Kidney (tissue), 14 donors: ENCODE measurements around the gene PCDHB16. TPM values are rescaled to one million over a fixed set of nuclear protein-coding genes. Genes with fewer than 3 reads are reported as not detected.
"Not testable (repeated sequence)": the region's sequence is repeated elsewhere in the genome, so short reads cannot be mapped to it uniquely, and the experiment has no call there.

ENCODE experiments used
- DNase-seq, 5 donors: peaks; one replicate each; pipeline ENCODE4 v3.0.0-alpha.2; 2013 to 2020
- FAIRE-seq: peaks from 2 replicates; lab custom pipeline; 2012; peaks lifted over from hg19 to GRCh38; lab: Jason Lieb, UNC
- H3K27ac ChIP-seq, 2 donors: one replicate each; pipeline ENCODE4 v1.7.0; 2013; ENCODE audit warnings: low read depth in 2 of 2, low read length in 2 of 2, inconsistent platforms in 1 of 2
- H3K27me3 ChIP-seq: one replicate; pipeline ENCODE4 v1.7.1; 2013; ENCODE audit warnings: low read length, inconsistent platforms; ENCODE audit not compliant: control insufficient read depth, insufficient read depth
- H3K36me3 ChIP-seq, 3 donors: one replicate each; pipeline versions ENCODE4 v1.7.0 to v1.7.1; 2013; ENCODE audit warnings: low read length in 3 of 3, control low read depth in 1 of 3, inconsistent platforms in 1 of 3; ENCODE audit not compliant: insufficient read depth in 3 of 3, control insufficient read depth in 2 of 3
- H3K4me1 ChIP-seq, 3 donors: one replicate each; pipeline versions ENCODE4 v1.7.0 to v1.7.1; 2013; ENCODE audit warnings: low read length in 3 of 3, inconsistent platforms in 1 of 3, low read depth in 1 of 3; ENCODE audit not compliant: control insufficient read depth in 2 of 3, insufficient read depth in 2 of 3
- H3K4me3 ChIP-seq, 3 donors: one replicate each; pipeline versions ENCODE4 v1.7.0 to v1.8.1; 2013; ENCODE audit warnings: low read length in 3 of 3, control low read depth in 1 of 3, inconsistent platforms in 1 of 3
- H3K9ac ChIP-seq, 3 donors: one replicate each; pipeline versions ENCODE4 v1.7.0 to v1.7.1; 2013; ENCODE audit warnings: low read length in 3 of 3, control low read depth in 1 of 3, inconsistent platforms in 1 of 3
- H3K9me3 ChIP-seq, 3 donors: one replicate each; pipeline versions ENCODE4 v1.7.0 to v1.7.1; 2013; ENCODE audit warnings: low read length in 3 of 3, control low read depth in 1 of 3, inconsistent platforms in 1 of 3; ENCODE audit not compliant: control insufficient read depth in 2 of 3, insufficient read depth in 1 of 3
- intact Hi-C: fragments of 100-400 bp; cut with DNase I; formaldehyde crosslinking; loops from one replicate; pipeline ENCODE4 v1.11.1; 2022
- polyA plus RNA-seq: library from polyadenylated mRNA; stranded (reverse); fragments of 350-450 nt; fragmentation: Illumina TruSeq; extraction: RNeasy Lipid Tissue Mini Kit (QIAGEN cat#74804); gene quantifications from one replicate; pipeline ENCODE4 v1.2.3, GENCODE V29; 2014; ENCODE audit warnings: low read depth, low replicate concordance; ENCODE audit not compliant: insufficient read depth
- total RNA-seq: library from RNA; stranded (reverse); fragmentation: NEBNext Ultra II Directional; extraction: Animal tissue kit (Norgen Biotek cat#: 25700); gene quantifications from one replicate; pipeline ENCODE4 v1.2.1, GENCODE V29; 2021
- TF ChIP-seq, protein P1 (sequence below): IDR thresholded peaks from 3 replicates; pipeline ENCODE4 v1.5.1; 2012; ENCODE audit warnings: mild to moderate bottlenecking, moderate library complexity, borderline replicate concordance; ENCODE audit not compliant: insufficient read depth; ENCODE audit errors: extremely low read depth
- donor health status: control.
- donor health status: control.
- donor health status: control.
- donor health status: control.
- donor health status: control.
- donor health status: DM: yes; HTN: yes; CAD: no.
- donor health status: Normal renal cell carcinoma (clear cell type).

Gene PCDHB16
- total and polyA plus RNA-seq, 2 donors from 2014 or later, result 0.67 to 5.1 TPM

- no peak overlapping the region for H3K27ac ChIP-seq
- H3K4me1 ChIP-seq, result no peaks in the 10 kb centered on the region
- FAIRE-seq, result no peak
- H3K36me3 ChIP-seq, result no peaks in the 10 kb centered on the region
- intact Hi-C loops, result no loop called here
- no peak for DNase-seq
- no peak overlapping the region for H3K9ac ChIP-seq
- H3K27me3 ChIP-seq, result no peaks in the 10 kb centered on the region
- peaks cover 2 to 43% (median 12%) of the 10 kb centered on the region in 3 donors for H3K9me3 ChIP-seq
- no peak overlapping the region for H3K4me3 ChIP-seq
- TF ChIP-seq, protein P1, sequence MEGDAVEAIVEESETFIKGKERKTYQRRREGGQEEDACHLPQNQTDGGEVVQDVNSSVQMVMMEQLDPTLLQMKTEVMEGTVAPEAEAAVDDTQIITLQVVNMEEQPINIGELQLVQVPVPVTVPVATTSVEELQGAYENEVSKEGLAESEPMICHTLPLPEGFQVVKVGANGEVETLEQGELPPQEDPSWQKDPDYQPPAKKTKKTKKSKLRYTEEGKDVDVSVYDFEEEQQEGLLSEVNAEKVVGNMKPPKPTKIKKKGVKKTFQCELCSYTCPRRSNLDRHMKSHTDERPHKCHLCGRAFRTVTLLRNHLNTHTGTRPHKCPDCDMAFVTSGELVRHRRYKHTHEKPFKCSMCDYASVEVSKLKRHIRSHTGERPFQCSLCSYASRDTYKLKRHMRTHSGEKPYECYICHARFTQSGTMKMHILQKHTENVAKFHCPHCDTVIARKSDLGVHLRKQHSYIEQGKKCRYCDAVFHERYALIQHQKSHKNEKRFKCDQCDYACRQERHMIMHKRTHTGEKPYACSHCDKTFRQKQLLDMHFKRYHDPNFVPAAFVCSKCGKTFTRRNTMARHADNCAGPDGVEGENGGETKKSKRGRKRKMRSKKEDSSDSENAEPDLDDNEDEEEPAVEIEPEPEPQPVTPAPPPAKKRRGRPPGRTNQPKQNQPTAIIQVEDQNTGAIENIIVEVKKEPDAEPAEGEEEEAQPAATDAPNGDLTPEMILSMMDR, result no peak
Measured at GRCh38 chr5:141196363-141196762, 14.2 kb downstream of the PCDHB16 start.

- Histone ChIP-seq H3K4me3 (peak within 1 kb of the TSS; percentile 16 to 61 (median 51)), H3K9ac (no peak within 1 kb of the TSS), H3K4me1 (no peaks in the 10 kb centered on the region), H3K9me3 (peaks cover 2 to 32% (median 12%) of the 10 kb centered on the region in 3 donors), H3K27ac (no peak within 1 kb of the TSS), H3K27me3 (no peaks in the 10 kb centered on the region), H3K36me3 (no peaks in the 10 kb centered on the region)
- TF ChIP-seq, protein P1, result peak; percentile 20
- intact Hi-C loops, result no loop called here
- FAIRE-seq (no peak), DNase-seq (peak in 3 of 5 donors; percentile 32 to 45 (median 35))
Measured at GRCh38 chr5:141199359-141200235, 17.4 kb downstream of the PCDHB16 start, which contains the start of gene PCDHB11. Gene PCDHB11, plus strand, starts transcription at chr5:141199627. Its CDS starts 148 bp downstream, at chr5:141199775.

- DNase-seq, H3K36me3 ChIP-seq, H3K27me3 ChIP-seq, H3K27ac ChIP-seq, FAIRE-seq, H3K4me3 ChIP-seq, intact Hi-C loops, H3K4me1 ChIP-seq, H3K9ac ChIP-seq: not testable (repeated sequence)
- peaks cover 2 to 30% (median 7%) of the 10 kb centered on the region in 3 donors for H3K9me3 ChIP-seq
Measured at GRCh38 chr5:141201126-141201525, 18.9 kb downstream of the PCDHB16 start.

DNA sequence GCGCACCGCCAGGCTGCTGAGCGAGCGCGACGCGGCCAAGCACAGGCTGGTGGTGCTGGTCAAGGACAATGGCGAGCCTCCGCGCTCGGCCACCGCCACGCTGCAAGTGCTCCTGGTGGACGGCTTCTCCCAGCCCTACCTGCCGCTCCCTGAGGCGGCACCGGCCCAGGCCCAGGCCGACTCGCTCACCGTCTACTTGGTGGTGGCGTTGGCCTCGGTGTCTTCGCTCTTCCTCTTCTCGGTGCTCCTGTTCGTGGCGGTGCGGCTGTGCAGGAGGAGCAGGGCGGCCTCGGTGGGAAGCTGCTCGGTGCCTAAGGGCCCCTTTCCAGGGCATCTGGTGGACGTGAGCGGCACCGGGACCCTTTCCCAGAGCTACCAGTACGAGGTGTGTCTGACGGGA, 19.5 kb downstream of the PCDHB16 start:
- H3K27me3 ChIP-seq, H3K4me3 ChIP-seq, H3K27ac ChIP-seq, H3K4me1 ChIP-seq, FAIRE-seq, H3K9ac ChIP-seq, DNase-seq, H3K36me3 ChIP-seq, intact Hi-C loops: not testable (repeated sequence)
- H3K9me3 ChIP-seq, result peaks cover 2 to 27% (median 7%) of the 10 kb centered on the region in 3 donors
